ENCODE measurements around the gene CYP1A2.

CYP1A2 gene

DNA sequence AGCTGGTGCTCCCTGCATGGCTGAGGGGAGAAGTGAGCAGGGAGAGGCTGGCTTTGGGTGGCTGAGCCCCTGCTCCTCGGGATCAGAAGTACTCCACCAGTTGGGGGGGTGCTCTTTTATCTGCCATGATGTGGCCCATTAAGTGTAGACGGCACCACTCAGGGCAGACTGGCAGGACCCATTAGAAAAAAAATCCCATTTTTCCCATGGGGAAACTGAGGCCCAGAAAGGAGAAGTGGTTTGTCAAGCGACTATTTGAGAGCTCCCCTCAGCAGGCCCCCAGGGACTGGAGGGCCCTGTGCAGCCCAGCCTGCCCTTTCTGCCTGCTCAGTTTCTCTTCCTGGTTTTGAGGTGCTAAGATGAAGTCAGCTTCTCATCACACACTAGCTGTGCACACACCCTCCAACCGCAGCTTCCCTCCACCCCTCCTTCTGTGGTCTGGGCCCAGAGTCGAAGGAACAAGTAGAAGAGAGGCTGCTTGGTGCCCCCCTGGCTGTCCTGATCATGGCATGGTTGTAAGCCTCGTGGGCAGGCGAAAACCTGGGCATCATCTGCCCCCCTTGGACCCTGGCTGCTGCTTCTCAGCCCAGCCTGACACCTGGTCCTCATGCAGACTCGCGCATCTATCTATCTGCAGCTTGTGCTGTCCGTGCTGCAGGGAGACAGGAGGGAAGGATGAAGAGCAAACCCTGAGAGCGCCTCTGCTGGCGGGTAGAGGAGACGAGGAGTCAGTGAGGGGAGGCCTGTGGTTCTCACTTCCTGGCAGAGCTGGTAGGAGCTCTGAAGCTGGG lies 38.8 kb downstream of the CYP1A2 start:
- TF ChIP-seq, protein P1, sequence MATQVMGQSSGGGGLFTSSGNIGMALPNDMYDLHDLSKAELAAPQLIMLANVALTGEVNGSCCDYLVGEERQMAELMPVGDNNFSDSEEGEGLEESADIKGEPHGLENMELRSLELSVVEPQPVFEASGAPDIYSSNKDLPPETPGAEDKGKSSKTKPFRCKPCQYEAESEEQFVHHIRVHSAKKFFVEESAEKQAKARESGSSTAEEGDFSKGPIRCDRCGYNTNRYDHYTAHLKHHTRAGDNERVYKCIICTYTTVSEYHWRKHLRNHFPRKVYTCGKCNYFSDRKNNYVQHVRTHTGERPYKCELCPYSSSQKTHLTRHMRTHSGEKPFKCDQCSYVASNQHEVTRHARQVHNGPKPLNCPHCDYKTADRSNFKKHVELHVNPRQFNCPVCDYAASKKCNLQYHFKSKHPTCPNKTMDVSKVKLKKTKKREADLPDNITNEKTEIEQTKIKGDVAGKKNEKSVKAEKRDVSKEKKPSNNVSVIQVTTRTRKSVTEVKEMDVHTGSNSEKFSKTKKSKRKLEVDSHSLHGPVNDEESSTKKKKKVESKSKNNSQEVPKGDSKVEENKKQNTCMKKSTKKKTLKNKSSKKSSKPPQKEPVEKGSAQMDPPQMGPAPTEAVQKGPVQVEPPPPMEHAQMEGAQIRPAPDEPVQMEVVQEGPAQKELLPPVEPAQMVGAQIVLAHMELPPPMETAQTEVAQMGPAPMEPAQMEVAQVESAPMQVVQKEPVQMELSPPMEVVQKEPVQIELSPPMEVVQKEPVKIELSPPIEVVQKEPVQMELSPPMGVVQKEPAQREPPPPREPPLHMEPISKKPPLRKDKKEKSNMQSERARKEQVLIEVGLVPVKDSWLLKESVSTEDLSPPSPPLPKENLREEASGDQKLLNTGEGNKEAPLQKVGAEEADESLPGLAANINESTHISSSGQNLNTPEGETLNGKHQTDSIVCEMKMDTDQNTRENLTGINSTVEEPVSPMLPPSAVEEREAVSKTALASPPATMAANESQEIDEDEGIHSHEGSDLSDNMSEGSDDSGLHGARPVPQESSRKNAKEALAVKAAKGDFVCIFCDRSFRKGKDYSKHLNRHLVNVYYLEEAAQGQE (IDR thresholded peaks at IDR 0.05; ENCODE audit: insufficient read depth in 1 of 2, low read depth in 2 of 2, low read length in 2 of 2), result no peak
- no peak for TF ChIP-seq FOXP2 (optimal IDR thresholded peaks at IDR 0.05; ENCODE audit: borderline replicate concordance, extremely low read depth, extremely low read length, insufficient read depth)
- no peak for TF ChIP-seq POLR2AphosphoS5 (IDR thresholded peaks at IDR 0.05; ENCODE audit: low read depth, low read length)
- no peak for TF ChIP-seq SIN3A (IDR thresholded peaks at IDR 0.05; ENCODE audit: borderline replicate concordance, insufficient read depth, low read length)
- TF ChIP-seq TAF1 (IDR thresholded peaks at IDR 0.05; ENCODE audit: borderline replicate concordance, insufficient read depth, low read length), result no peak

DNA sequence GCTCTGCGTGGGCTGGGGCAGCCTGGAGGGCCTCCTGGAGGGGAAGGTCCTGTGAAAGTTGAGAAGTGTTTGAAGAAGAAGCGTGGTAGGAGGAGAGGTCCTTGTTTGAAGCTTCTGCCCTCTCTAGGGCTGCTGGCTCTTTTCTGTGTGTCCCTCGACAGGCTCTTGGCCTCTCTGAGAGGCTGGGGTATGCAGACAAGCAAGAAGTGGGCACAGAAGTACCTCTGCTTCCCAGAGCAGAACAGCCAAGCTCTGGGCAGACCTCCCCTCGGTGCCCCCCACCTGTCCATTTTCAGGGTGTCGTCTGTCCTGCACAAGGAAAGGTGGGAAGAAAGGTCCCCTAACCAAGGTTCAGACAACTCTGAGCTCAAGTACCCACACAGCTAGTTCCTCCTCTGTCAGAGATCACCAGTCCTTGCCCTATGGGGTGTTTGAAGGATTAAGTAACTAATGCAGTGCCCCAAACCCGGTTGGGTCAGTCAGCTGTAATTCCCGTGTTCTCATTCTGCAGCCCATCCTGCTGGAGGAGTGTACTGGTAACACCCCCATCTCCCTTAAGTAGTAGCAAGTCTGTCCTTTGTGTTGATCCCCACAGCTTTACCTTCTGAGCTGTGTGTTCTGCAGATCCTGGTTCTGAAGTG lies 39.5 kb downstream of the CYP1A2 start:
- TF ChIP-seq POLR2AphosphoS5 (IDR thresholded peaks at IDR 0.05; ENCODE audit: low read depth, low read length), result no peak
- no peak for TF ChIP-seq FOXP2 (optimal IDR thresholded peaks at IDR 0.05; ENCODE audit: borderline replicate concordance, extremely low read depth, extremely low read length, insufficient read depth)
- TF ChIP-seq TAF1 (IDR thresholded peaks at IDR 0.05; ENCODE audit: borderline replicate concordance, insufficient read depth, low read length), result no peak
- TF ChIP-seq SIN3A (IDR thresholded peaks at IDR 0.05; ENCODE audit: borderline replicate concordance, insufficient read depth, low read length), result no peak
- TF ChIP-seq, protein P1 (IDR thresholded peaks at IDR 0.05; ENCODE audit: insufficient read depth in 1 of 2, low read depth in 2 of 2, low read length in 2 of 2), result no peak

DNA sequence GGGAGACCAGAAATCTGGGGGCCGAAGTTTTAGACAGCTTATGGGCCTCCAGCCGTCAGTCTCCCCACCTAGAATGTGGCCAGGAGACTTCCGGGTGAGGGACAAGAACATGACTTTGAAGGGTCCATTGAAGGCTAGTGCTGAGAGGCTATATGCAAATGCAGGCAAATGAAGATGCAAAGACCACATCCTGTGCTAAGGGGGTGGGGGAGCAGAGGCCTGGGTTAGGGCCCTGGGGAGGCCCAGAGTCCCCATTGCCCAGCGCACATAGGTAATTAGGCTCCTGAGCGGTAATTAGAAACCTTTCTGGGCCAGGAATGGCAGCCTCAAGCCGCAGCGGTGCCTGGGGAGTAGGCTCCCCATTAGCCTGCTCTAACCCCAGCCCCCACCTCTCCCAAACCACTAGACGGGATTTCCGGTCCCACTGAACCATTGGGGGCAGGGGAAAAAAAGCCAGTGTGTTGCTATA lies 40.1 kb downstream of the CYP1A2 start:
- TF ChIP-seq TAF1 (IDR thresholded peaks at IDR 0.05; ENCODE audit: borderline replicate concordance, insufficient read depth, low read length), result no peak
- no peak for TF ChIP-seq FOXP2 (optimal IDR thresholded peaks at IDR 0.05; ENCODE audit: borderline replicate concordance, extremely low read depth, extremely low read length, insufficient read depth)
- TF ChIP-seq POLR2AphosphoS5 (IDR thresholded peaks at IDR 0.05; ENCODE audit: low read depth, low read length), result no peak
- no peak for TF ChIP-seq SIN3A (IDR thresholded peaks at IDR 0.05; ENCODE audit: borderline replicate concordance, insufficient read depth, low read length)
- TF ChIP-seq, protein P1 (IDR thresholded peaks at IDR 0.05; ENCODE audit: insufficient read depth in 1 of 2, low read depth in 2 of 2, low read length in 2 of 2), result no peak

DNA sequence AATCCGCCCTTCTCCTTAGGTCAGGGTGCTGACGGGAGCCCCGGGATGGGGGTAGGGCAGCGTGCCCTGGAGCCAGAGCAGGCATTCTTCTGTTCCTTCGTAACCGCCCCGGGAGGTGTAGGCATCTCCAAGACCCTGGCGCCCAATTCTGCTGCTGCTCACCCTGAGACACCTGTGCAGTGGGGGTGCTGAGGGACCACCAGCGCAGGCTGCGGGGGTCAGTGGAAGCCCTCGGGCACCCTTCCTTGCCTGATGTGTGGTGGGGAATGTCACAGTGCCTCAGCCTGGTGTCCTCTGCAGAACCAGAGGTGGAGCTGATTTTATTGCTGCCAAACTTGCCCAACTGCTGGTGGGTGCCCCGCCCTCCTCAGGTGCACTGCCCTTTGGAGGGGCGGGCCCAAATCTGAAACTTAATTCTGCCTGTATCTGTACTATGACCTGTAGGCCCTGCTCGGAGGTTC lies 40.6 kb downstream of the CYP1A2 start:
- TF ChIP-seq POLR2AphosphoS5 (IDR thresholded peaks at IDR 0.05; ENCODE audit: low read depth, low read length) (no peak), SIN3A (IDR thresholded peaks at IDR 0.05; ENCODE audit: borderline replicate concordance, insufficient read depth, low read length) (no peak), FOXP2 (optimal IDR thresholded peaks at IDR 0.05; ENCODE audit: borderline replicate concordance, extremely low read depth, extremely low read length, insufficient read depth) (no peak), TAF1 (IDR thresholded peaks at IDR 0.05; ENCODE audit: borderline replicate concordance, insufficient read depth, low read length) (no peak)
- TF ChIP-seq, protein P1 (IDR thresholded peaks at IDR 0.05; ENCODE audit: insufficient read depth in 1 of 2, low read depth in 2 of 2, low read length in 2 of 2), result no peak

Measured in PFSK-1 (cell line).